Stimulated activated CD4-positive, alpha-beta T cell treated with anti-CD3 and anti-CD28 coated beads, Interleukin-1b, Interleukin-23, amount 100 ng/mL, for 4 hours (primary cell): ENCODE results near the gene ACE.

Experiments used
- DNase-seq, 2 donors: peaks; one replicate each; pipeline ENCODE4 v3.0.0-alpha.2; 2020; ENCODE audit warnings: low read depth in 2 of 2

ACE gene

DNA sequence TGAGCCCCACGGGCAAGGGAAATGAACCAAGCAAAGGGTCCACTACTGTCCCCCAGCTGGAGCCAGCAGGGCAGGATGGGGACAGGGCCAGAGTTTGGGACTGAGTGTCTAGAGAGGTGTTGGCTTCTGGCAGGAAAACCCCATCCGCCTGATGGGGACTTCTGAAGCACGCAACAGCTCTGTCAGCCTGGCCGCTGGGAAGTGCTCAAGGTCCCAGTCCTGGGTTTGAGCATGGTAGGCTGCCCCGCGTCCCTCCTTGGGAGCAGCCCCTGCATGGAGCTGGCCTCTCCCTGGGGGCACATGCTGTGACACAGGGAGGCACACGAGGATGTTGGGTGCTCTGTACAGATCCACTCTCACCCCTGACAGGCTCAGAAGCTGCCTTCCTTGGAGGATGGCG, 14.6 kb downstream of the ACE start:
- DNase-seq = no peak

DNA sequence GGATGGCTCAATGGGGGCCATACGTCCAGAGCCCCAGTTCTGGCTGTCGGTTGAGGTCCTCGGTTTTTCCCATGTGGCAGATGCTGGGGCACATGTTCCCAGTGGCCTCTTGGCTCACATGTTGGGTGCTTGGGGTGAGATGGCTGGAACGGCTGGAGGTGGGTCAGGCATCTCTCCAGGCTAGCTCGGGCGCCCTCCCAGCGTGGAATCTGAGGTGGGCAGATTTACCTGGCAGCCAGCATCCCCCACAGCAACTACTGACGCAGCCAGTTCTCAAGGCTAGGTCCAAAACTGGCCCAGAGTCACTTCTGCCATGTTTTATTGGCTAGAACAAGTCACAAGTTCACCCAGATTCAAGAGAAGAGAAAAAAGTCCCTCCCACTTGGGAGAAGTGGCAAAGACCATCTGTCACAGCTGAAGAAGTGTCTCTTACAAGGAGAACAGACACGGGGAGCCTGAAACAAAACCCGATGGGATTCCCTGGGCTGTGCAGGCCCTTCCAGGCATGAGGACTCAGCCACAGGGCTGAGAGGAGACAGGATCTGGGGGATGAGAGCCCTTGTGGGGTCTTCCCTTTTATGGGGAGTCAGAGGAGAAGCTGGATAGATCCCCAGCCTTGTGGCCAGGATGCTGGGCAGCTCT, 15.2 kb downstream of the ACE start:
- DNase-seq = no peak

DNA sequence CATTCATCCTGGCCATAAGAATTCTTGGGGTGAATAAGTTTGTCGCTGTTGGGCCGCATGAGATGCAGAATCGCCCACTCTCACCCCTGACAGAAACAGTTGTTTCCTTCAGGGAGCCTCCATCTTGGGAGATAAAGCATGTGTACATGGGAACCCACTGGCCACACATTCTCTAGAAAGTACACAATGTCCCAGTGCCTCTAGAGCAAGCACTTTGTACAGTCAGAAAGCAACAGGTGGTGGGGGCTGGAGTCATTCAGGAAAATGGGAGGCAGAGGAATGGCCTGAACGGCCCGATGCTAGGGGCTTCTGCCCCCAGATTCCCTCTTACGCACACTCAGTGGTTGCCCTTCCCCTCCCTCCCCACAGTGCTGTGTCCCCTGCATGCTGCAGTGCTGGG, 16.1 kb downstream of the ACE start:
- DNase-seq = no peak

- no peak for DNase-seq
Measured at GRCh38 chr17:63493411-63493810, 16.6 kb downstream of the ACE start.

- no peak for DNase-seq
Measured at GRCh38 chr17:63494300-63494928, 17.6 kb downstream of the ACE start.

DNA sequence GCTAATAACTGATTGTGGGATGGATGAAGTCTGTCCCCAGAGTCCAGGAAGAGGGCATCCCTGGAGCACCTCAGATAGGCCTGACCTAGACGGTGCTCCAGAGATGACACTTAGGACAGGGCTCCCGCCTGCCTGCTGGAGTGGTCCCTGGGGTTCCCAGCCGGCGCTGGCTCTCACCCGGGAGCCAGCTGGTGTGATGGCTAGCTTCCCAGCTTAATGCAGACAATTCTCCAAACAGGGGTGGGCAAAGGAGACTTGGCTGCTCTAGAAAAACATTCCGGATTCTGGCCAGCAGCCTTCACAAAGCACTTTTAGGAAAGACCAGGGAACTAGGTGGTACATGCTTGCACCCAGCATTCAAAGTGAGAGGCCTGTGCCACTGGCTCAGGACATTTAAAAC, 18.6 kb downstream of the ACE start:
- no peak for DNase-seq

DNA sequence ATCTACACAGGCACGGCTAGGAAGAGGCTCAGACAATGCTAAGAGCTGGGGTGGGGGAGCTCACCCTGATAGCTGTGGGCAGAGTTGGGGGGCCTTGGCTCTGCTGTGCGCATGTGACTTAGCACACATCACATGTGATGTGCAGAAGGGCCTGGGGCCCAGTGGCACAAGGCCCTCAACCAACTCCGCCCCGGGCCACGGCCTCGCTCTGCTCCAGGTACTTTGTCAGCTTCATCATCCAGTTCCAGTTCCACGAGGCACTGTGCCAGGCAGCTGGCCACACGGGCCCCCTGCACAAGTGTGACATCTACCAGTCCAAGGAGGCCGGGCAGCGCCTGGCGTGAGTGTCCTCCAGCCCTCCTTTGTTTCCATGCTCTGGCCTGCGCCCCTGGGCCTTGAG, 19.3 kb downstream of the ACE start:
- no peak for DNase-seq

DNA sequence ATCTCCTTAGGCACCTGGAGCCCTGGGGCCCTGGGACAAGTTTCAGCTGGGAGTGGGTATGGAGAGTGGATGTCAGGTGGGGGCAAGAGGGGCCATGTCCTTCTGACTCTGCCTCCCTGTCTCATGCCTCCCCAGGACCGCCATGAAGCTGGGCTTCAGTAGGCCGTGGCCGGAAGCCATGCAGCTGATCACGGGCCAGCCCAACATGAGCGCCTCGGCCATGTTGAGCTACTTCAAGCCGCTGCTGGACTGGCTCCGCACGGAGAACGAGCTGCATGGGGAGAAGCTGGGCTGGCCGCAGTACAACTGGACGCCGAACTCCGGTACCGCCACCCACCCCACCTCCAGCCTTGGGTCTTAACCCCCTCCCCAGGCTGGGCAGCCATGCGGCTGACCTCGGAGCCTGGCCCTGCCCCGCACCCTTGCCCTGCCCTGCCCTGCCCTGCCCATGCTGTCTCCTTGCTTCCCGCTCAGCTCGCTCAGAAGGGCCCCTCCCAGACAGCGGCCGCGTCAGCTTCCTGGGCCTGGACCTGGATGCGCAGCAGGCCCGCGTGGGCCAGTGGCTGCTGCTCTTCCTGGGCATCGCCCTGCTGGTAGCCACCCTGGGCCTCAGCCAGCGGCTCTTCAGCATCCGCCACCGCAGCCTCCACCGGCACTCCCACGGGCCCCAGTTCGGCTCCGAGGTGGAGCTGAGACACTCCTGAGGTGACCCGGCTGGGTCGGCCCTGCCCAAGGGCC, 20.0 kb downstream of the ACE start:
- no peak for DNase-seq

GRCh38 chr17:63497708-63498483, 21.0 kb downstream of the ACE start:
- no peak for DNase-seq

GRCh38 chr17:63498626-63499195, 21.9 kb downstream of the ACE start:
- no peak for DNase-seq

GRCh38 chr17:63500543-63501390, 23.9 kb downstream of the ACE start:
- no peak for DNase-seq

- no peak for DNase-seq
Measured at GRCh38 chr17:63503341-63503705, 26.5 kb downstream of the ACE start.

GRCh38 chr17:63504261-63504660, 27.4 kb downstream of the ACE start:
- no peak for DNase-seq

DNA sequence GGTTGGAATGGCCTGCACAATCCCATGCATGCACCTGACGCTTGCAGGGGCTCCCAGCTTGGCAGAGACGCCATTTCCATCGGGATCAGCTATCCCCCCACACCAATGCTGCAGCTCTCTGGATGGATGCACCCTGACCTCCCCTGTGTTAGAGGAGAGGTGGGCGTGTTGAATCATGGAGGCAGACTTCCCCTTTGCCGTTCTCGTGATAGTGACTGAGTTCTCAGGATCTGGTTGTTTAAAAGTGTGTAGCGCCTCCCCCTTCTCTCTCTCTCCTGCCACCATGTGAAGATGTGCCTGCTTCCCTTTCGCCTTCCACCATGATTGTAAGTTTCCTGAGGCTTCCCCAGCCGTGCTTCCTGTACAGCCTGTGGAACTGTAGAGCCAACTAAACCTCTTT, 28.5 kb downstream of the ACE start:
- DNase-seq = no peak

GRCh38 chr17:63506627-63507026, 29.8 kb downstream of the ACE start:
- DNase-seq = no peak

GRCh38 chr17:63511331-63511730, 34.5 kb downstream of the ACE start:
- DNase-seq = no peak

DNA sequence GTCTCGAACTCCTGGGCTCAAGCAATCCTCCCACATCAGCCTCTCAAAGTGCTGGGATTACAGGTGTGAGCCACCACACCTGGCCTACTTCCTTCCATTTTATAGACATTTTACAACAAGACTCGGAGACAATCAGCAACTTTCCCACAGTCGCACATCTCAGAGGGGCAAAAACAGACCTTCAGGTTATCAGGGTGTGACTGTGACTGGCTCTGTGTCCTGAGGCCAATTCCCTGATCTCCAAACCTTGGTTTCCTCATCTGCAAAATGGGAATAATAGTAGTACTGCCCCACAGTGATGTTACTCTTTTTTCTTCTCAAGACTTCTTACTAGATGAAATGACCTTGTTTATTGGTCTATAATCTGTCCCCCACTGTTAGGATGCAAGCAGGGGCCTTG, 35.5 kb downstream of the ACE start:
- DNase-seq = no peak

GRCh38 chr17:63512896-63513644, 36.2 kb downstream of the ACE start:
- no peak for DNase-seq

DNA sequence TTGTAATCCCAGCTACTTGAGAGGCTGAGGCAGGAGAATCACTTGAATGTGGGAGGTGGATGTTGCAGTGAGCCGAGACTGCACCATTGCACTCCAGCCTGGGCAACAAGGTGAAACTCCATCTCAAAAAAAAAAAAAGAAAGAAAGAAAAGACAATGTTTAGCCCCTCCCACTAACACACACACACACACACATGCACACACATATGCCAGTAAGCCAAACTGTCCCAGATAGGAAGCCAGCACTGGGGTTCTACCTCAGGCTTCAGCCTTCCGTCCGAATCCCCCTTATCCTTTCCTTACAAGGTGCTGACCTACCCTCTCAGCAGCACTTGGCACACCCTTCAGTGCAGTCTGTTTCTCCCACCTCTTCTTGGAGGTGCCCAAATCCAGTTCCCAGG, 37.6 kb downstream of the ACE start:
- DNase-seq = no peak

GRCh38 chr17:63514974-63515373, 38.1 kb downstream of the ACE start:
- no peak for DNase-seq

GRCh38 chr17:63515426-63515825, 38.6 kb downstream of the ACE start:
- DNase-seq = no peak
